Neural cell (in vitro differentiated cells): Measurements from ENCODE around the gene RXFP3.

Source experiments
- CTCF ChIP-seq: fragments of 450-650 bp; IDR thresholded peaks from 2 replicates; pipeline ENCODE4 v1.5.1; 2014; ENCODE audit warnings: antibody characterized with exemption, mild to moderate bottlenecking, moderate library complexity; ENCODE audit not compliant: poor library complexity, severe bottlenecking
- EP300 ChIP-seq: fragments of 450-650 bp; conservative IDR thresholded peaks from 2 replicates; pipeline ENCODE4 v1.6.1; 2014; ENCODE audit warnings: antibody characterized with exemption, mild to moderate bottlenecking, moderate library complexity; ENCODE audit not compliant: poor library complexity, severe bottlenecking
- EZH2 ChIP-seq: fragments of 200-600, 300-800 bp; shearing (Covaris generic), sonication (generic); IDR thresholded peaks from 2 replicates; pipeline ENCODE4 v1.6.1; 2014; ENCODE audit warnings: antibody characterized with exemption, low read length, borderline replicate concordance, mild to moderate bottlenecking; ENCODE audit not compliant: insufficient read depth, poor library complexity, severe bottlenecking
- MXI1 ChIP-seq: fragments of 450-650 bp; conservative IDR thresholded peaks from 2 replicates; pipeline ENCODE4 v1.6.1; 2014; ENCODE audit warnings: antibody characterized with exemption, mild to moderate bottlenecking; ENCODE audit not compliant: poor library complexity, severe bottlenecking
- POLR2AphosphoS5 ChIP-seq: IDR thresholded peaks from 2 replicates; pipeline ENCODE4 v1.6.1; 2012
- RAD21 ChIP-seq: fragments of 450-650 bp; conservative IDR thresholded peaks from 2 replicates; pipeline ENCODE4 v1.6.1; 2014; ENCODE audit warnings: antibody characterized with exemption, mild to moderate bottlenecking, moderate library complexity
- REST ChIP-seq: IDR thresholded peaks from 2 replicates; pipeline ENCODE4 v1.6.1; 2012; ENCODE audit warnings: borderline replicate concordance
- TAF1 ChIP-seq: IDR thresholded peaks from 2 replicates; pipeline ENCODE4 v1.6.1; 2012; ENCODE audit warnings: low read depth

GRCh38 chr5:33901156-33901555 is 35.0 kb upstream of the RXFP3 start:
- TF ChIP-seq CTCF: no peak
- no peak for TF ChIP-seq POLR2AphosphoS5
- no peak for TF ChIP-seq EZH2
- TF ChIP-seq RAD21: no peak
- TF ChIP-seq EP300: no peak
- no peak for TF ChIP-seq TAF1
- TF ChIP-seq REST: no peak
- no peak for TF ChIP-seq MXI1
